ENCODE measurements around the gene NRIP3.
"Not testable (repeated sequence)": the region's sequence is repeated elsewhere in the genome, so short reads cannot be mapped to it uniquely, and the experiment has no call there.

NRIP3 gene

DNA sequence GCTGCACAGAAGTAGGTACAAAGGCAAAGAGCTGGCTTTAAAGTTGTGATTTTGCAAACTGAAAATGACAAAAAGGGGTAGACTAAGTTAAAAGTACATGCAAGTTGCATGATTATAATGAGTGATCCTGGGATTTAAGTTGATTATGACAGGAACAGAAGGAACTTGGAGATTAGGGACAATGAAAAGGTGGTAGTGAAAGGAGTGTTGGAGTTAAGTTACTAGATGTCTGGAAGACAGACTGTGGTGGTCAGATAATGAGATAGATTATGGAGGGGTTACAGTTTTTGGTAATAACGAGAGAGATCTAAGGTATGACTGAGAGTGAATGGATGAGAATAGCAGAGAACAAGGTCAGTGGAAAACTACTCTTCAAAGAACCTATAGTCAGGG is 31.9 kb downstream of the NRIP3 start:
- no peak for DNase-seq (ENCODE audit: low spot score)

- no peak for DNase-seq (ENCODE audit: low spot score)
Measured at GRCh38 chr11:8971196-8971923, 32.4 kb downstream of the NRIP3 start.

DNA sequence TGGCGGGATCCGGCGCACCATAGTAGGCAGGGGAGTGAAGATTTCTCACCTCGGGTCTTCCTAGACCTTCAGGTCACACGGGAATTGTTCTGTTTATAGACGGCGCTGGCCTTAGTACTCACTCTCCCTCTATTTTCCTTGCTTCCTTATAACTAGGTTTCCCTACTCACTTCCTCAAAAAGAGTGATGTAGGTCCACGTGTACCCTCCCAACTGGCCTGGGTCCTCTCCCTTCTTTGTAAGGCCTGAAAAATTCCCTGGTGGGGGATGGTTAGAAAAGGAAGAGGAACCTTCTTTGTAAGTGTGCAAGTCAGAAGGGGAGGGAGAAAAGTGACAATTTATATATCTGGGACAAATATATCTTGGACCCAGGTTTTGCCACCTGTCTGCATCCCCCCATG is 36.6 kb downstream of the NRIP3 start:
- no peak for DNase-seq (ENCODE audit: low spot score)

DNA sequence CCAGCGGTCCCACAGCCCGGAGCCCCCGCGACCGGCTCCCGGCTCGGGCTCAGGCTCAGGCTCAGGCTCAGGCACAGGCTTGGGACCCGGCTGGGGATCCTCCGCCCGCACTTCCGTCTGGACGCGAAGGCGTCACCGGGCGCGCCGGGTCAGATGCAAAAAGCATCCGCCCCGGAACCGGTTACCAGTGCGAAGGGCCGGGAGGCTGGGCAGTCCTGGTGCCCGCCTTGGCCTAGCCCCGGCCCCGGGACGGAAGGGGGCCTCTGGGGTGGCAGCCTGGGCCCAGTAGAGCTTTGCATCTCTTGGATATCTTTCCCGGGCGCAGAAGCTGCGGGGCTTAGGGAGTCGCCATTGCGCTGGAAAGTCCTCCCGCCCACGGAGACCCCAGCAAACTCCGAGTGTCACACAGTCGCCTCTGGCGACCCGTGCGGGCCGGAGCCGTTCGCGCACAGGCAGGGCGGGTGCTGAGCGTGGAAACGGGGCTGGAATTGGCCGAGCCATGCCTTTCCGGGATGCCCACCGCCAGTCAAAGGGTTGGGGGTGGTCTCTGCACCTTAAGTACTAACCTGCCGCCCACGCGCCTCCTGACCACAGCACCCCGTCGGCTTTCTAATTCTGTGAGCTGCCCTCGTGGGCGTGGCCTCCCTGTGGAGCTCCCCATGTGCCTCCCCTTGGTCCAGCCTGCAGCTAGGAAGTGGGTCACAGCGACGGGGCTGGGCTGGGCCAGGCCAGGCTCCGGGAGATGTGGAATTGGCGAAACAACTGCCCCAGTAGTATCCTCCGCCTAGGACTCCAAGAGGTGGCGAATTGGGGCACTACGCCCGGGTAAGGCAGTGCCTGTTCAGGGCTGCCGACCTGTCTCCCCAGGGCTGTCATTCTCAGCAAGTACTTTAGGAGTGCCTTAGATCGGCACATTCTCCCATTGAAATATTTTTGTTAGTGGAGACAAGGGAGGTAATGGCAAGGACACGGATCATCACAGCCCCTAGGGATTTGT is 39.2 kb downstream of the NRIP3 start, which contains the start of gene TMEM9B:
TMEM9B (minus strand) TSS at position 119 of the 997 bp plus-strand sequence. CDS start 129 bp downstream, outside the sequence.
- peak; percentile 87 for DNase-seq (ENCODE audit: low spot score)

DNA sequence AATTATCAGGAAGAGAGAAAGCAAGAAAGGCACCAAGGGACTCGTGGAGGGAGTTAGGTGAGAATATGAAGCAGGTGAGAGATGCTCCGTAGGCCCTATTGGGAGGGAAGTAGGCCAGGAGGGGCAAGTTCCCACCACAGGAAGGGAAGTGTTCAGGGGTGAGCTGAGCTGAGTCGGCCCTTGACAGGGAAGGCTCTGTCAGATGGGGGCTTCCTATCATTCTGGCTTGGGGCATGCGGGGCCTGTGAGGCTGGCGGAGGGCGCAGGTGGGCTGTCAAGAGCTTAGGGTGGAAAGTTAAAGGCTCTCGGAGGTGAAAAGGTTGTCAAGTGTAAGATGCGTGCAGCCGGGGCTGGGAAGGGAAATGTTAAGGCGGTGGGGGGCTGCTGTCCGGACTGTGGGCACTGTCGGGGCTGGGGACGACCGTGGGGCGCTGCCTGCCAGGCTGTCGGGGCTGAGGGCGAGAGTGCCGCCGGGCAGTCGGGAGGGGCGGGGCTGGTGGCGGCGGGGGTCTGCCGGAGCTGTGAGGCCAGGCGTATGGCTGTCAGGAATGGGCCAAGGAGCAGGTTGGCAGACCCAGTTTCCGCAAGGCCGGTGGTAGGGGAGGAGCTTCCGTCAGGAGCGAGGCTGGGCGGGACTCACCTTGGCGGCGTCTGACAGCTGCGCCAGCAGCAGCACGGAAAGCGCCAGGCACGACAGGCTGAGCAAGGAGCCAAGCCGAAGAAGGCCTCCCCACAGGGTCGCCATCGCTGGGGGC is 40.1 kb downstream of the NRIP3 start:
- peak; percentile 4 for DNase-seq (ENCODE audit: low spot score)

- DNase-seq (ENCODE audit: low spot score) = no peak
Measured at GRCh38 chr11:8962841-8963240, 41.0 kb downstream of the NRIP3 start.

DNA sequence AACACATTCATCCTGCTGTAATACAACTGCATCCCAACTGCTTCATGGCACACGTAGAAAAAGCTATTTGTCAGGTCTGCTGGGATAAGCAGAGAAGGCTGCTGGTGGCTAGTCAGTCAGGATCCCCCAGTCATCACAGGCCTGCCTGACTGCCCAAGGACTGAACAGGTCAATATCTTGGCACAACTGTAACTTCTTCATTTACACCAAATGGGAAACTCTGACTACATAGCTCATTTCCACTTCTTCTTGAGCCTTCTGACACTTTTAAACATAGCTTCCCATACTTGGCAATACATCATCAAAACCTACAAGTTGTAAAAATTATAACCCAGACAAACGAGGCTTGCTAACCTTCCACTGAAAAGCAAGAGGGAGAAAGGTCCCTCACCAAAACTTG is 42.4 kb downstream of the NRIP3 start:
- DNase-seq (ENCODE audit: low spot score) = no peak

DNA sequence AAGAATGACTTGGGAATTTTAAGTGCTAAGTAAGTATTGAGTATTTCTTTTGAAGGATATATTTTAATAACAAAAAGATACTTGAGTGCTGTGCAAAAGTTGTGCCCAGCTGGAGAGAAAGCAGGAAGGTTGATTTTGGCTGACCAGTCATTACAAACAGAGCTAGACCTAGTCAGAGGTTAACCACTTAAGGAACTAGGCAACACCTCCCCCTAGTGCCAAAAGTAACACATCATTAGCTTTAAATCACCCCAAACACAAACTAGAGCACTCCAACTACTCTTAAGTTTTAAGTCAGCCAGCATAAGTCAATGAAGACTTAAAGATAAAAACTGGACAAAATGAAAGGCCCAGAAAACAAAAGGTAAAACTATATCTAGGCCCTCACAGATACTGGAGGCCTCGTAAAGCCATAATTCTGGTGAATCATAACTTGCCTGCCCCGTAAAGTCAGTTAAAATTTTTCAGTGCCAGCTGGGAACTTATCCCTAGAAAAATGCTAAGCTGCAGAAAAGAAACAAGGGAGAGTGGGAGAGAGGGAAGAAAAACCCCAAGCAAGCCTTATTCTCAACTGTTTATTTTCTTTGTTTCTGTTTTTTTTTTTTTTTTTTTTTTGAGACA is 44.1 kb downstream of the NRIP3 start:
- DNase-seq (ENCODE audit: low spot score) = peak; percentile 37

DNA sequence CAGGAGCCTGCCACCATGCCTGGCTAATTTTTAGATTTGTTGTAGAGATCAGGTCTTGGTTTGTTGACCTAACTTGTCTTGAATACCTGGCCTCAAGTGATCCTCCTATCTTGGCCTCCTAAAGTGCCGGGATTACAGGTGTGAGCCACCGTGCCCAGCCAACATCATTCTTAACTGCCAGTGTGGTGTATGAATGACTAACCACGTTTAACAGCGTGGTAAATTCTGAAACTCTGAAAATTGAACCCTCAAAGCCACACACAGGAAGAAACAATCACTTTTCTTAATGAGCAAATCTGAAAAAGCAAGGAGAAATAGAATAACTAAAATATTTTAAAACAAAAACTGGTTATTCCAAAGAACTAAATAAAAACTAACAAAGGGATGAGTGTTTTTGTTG is 46.9 kb downstream of the NRIP3 start:
- no peak for DNase-seq (ENCODE audit: low spot score)

GRCh38 chr11:8948886-8949285 is 54.9 kb downstream of the NRIP3 start:
- DNase-seq (ENCODE audit: low spot score) = no peak

- DNase-seq (ENCODE audit: low spot score) = no peak
Measured at GRCh38 chr11:8947230-8947943, 56.4 kb downstream of the NRIP3 start.

DNA sequence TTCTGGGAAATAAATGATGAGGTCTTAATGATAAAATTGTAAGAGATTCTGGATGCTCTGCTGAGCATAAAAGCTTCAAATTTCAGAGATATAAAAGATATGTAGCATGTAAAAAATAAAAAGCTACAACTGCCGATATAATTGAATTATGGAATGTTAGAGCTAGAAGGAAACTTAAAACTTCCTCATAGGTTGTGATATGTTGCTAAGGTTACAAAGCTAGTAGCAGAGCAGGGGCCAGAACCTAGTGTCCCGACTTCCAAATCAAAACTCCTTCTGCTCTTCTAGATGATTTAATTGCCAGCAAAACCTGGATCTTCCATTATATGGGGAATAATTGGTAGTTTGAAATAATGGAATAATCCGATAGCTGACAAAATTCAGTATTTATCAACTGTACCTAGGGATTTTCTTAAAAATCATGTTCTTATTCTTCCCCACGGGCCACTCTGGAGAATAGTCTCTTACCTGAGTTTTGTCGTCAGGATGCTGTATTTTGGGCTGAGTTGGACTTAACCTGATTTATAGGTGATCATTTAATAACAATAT is 61.2 kb downstream of the NRIP3 start, which contains the start of gene ASCL3:
ASCL3 (minus strand) TSS at position 499 of the 549 bp plus-strand sequence. CDS start 4,855 bp downstream, outside the sequence.
- DNase-seq (ENCODE audit: low spot score) = no peak

DNA sequence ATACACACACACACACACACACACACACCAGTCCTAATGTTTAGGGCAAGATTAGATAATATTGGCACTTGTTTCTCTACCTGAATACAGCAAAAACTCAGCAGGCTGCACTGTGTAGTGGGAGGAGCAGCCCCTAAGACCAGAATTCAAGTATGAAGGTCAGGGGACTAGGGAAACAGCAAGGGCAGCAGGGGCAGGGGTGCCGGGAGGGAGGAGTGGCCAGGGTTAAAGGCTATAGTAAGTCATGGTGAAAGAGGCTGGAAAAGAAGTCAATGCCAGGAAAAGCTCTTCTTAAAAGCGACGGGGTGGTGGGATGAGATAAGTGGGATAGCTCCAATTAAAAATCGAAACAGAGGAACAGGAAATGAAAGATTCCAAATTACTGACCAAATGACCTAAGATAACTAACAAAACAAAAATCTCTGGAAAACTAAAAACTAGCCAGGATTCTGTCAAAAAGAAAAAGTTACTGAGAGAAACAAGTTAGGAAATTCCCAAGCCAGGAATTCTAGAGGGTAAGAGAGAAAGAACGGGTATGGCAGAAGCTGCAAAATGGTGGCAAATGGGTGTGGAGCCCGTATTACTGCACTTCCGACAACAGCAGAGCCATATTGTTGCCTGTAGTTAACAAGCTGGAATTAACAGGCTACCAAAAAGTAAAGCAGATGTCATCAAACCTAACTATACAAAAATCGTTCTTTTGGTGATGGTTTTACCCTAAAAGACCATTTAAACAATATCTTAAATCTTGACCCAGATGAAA is 62.3 kb downstream of the NRIP3 start:
- DNase-seq (ENCODE audit: low spot score) = no peak

GRCh38 chr11:8937659-8938058 is 66.1 kb downstream of the NRIP3 start:
- DNase-seq (ENCODE audit: low spot score) = no peak

GRCh38 chr11:8937159-8937558 is 66.6 kb downstream of the NRIP3 start:
- DNase-seq (ENCODE audit: low spot score) = no peak

DNA sequence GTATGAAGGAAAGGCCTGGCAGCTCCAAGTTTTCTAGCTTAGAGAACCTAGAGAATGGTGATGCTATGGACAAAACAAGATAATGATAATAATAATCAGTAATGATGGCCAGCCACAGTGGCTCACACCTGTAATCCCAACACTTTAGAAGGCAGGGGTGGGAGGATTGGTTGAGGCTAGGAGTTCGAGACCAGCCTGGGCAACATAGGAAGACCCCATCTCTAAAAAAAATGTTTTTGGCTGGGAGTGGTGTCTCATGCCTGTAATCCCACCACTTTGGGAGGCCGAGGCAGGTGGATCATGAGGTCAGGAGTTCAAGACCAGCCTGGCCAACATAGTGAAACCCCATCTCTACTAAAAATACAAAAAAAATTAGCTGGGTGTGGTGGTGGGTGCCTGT is 68.0 kb downstream of the NRIP3 start:
- DNase-seq (ENCODE audit: low spot score) = not testable (repeated sequence)

DNA sequence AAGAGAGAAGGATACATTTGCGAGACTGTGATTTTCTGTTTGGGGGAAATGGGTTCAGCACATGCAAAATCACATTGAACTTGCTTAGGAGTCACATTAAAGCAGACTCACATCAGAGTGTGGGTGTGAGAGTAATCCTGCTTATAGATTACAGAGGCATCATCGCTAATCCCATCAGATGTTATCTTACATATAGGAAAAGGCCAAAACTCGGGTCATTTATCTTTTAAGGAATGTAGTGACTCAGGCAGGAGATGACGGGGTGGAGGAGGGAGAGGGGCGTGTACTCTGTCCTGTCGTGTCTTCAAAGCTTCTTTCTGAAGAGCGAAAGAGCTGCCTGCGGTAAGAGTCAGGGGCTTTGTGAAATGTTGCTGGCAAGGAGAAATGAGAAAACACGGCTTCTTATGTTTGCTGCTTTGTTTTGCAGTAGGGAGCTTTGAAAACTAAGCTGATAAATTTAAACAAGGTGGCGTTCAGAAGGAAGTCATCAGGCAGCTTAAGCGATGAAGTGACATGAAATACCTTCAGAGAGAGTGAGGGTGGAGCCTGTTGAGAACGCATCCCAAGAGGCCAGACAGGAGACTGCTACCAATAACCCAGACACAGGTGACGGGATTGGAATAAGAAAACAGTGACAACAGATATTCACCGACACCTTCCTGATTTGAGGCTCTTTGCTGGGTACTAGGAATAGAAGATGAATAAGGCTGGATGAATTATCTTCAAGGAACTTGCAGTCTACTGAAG is 68.9 kb downstream of the NRIP3 start:
- DNase-seq (ENCODE audit: low spot score) = no peak

DNA sequence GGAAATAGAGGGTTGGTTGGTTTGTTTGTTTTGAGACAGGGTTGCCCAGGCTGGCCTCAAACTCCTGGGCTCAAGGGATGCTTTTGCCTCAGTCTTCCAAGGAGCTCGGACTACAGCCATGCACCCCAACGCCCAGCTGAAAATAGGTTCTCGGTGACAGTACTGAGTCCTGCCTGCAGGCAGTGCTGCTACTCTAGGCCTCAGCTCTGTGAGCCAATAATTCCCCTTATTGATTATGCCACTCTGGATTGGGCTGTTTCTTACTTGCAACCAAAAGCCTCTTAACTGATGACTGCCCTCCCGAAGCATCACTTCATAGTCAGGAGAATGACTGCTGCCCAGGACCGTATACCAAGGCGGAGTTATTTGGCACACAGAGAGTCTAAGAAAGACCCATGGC is 69.9 kb downstream of the NRIP3 start:
- no peak for DNase-seq (ENCODE audit: low spot score)

DNA sequence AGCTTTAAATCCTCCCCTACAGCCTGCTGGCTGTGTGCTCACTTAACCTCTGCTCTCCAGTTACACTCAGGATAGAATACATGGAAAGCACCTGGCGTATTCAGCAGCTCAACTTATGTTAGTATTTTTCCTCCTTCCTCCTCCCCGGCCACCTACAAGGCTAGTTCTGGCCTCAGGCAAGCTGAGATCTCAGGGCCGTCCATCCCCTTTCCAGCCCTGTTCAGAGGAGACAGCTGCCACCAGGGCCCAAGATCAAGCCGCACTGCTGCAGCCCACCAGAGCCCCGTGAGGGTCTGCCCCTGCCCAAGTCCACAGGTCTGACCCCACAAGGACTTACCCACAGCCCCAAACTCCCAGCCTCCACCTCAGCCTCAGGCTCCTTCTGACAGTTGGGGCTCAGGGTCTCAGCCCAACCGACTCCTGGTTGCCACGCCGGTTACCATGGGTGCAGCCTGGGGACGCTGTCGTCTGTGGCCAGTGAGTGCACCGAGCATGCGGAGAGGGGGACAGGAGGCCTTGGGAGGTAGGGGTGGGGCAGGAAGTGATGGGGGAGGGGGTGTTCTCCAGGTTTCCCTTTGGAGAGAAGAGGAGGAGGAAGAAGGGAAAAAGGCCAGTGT is 71.1 kb downstream of the NRIP3 start, which contains the start of gene C11orf16:
C11orf16 (minus strand) TSS at position 384 of the 617 bp plus-strand sequence. CDS start 639 bp downstream, outside the sequence.
- no peak for DNase-seq (ENCODE audit: low spot score)

Data from globus pallidus (tissue), 1 donor.